ENCODE results near the gene HIGD2A.

The HIGD2A gene

DNA sequence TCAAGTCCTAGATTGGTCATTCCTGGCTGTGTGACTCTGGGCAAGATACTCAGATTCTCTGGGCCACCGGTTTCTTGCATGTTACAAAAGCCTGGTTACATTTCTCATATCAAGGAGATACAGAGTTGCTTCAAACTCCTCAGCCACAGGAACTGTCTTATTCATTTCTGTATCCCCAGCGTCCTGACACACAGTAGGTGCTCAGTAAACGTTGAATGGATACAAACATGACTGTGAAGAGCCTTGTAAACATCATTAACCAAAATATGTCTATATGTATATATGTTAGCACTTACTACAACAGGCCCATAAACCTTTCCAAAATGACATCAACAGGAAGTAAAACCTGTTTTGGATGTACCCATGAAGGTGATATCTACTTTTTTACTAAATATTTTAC is 26.2 kb downstream of the HIGD2A start:
- H3K79me2 ChIP-seq (ENCODE audit: insufficient read depth, low read length): peaks cover 5% of the 10 kb centered on the region; the same call in 1 of the 2 replicates
- H3F3A ChIP-seq (ENCODE audit: insufficient read depth): no peaks in the 10 kb centered on the region
- no peak overlapping the region for H3K27ac ChIP-seq (ENCODE audit: low read depth, low read length)
- H4K20me1 ChIP-seq (ENCODE audit: low read depth, low read length): no peaks in the 10 kb centered on the region
- H3K27me3 ChIP-seq (ENCODE audit: low read length): no peaks in the 10 kb centered on the region
- H3K4me3 ChIP-seq (ENCODE audit: insufficient read depth, low read length, poor library complexity, severe bottlenecking): no peak overlapping the region
- no peak overlapping the region for H3K9ac ChIP-seq (ENCODE audit: low read length)
- TF ChIP-seq, protein P1, sequence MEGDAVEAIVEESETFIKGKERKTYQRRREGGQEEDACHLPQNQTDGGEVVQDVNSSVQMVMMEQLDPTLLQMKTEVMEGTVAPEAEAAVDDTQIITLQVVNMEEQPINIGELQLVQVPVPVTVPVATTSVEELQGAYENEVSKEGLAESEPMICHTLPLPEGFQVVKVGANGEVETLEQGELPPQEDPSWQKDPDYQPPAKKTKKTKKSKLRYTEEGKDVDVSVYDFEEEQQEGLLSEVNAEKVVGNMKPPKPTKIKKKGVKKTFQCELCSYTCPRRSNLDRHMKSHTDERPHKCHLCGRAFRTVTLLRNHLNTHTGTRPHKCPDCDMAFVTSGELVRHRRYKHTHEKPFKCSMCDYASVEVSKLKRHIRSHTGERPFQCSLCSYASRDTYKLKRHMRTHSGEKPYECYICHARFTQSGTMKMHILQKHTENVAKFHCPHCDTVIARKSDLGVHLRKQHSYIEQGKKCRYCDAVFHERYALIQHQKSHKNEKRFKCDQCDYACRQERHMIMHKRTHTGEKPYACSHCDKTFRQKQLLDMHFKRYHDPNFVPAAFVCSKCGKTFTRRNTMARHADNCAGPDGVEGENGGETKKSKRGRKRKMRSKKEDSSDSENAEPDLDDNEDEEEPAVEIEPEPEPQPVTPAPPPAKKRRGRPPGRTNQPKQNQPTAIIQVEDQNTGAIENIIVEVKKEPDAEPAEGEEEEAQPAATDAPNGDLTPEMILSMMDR (IDR thresholded peaks at IDR 0.05; ENCODE audit: insufficient read depth, low read length, poor library complexity, severe bottlenecking): no peak
- no peak for TF ChIP-seq EZH2phosphoT487 (conservative IDR thresholded peaks at IDR 0.05; ENCODE audit: low read length)
- H3K9me3 ChIP-seq (ENCODE audit: insufficient read depth, low read length): no peaks in the 10 kb centered on the region
- no peaks in the 10 kb centered on the region for H3K9me2 ChIP-seq (replicated peaks; ENCODE audit: insufficient read depth, low read length)
- no peak overlapping the region for H2AFZ ChIP-seq (ENCODE audit: low read depth, low read length, severe bottlenecking)
- no peaks in the 10 kb centered on the region for H3K36me3 ChIP-seq (ENCODE audit: low read length)
- H3K4me2 ChIP-seq (ENCODE audit: low read depth, low read length, poor library complexity, severe bottlenecking): peak overlapping the region; percentile 61

DNA sequence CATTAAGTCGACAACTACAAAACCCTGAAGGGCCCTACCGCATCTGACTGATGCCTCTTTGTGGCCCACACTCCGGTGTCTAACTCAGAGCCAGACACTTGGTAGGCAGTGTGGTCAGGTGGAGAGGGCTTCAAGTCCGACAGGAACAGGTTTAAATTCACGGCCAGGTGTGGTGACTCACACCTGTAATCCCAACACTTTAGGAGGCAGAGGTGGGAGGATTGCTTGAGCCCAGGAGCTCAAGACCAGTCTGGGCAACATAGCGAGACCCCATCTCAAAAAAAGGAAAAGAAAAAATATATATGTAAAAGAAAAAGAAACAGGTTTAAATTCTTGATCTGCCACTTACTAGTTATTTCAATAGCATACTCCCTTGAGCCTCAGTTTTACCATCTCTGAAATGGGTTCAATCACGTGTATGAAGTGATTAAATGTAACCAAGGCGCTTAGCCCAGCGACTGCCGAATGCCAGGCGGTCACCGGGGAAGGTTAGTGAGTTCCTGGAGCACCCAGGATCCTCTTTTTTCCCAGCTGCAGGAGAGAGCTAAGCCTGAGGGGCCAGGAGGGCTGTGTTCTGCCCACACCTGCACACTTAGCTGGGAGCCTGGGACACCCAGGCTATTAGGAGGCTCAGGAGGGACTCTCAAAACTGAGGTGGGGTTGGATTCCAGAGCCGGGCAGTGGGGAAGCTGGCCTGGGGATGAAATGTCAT is 26.8 kb downstream of the HIGD2A start:
- no peaks in the 10 kb centered on the region for H3K9me3 ChIP-seq (ENCODE audit: insufficient read depth, low read length)
- no peaks in the 10 kb centered on the region for H4K20me1 ChIP-seq (ENCODE audit: low read depth, low read length)
- peak overlapping the region; percentile 95 for H3K9ac ChIP-seq (ENCODE audit: low read length)
- no peaks in the 10 kb centered on the region for H3K27me3 ChIP-seq (ENCODE audit: low read length)
- no peaks in the 10 kb centered on the region for H3F3A ChIP-seq (ENCODE audit: insufficient read depth)
- TF ChIP-seq, protein P1 (IDR thresholded peaks at IDR 0.05; ENCODE audit: insufficient read depth, low read length, poor library complexity, severe bottlenecking): no peak
- no peak for TF ChIP-seq EZH2phosphoT487 (conservative IDR thresholded peaks at IDR 0.05; ENCODE audit: low read length)
- peak overlapping the region; percentile 99 for H2AFZ ChIP-seq (ENCODE audit: low read depth, low read length, severe bottlenecking)
- no peak overlapping the region for H3K27ac ChIP-seq (ENCODE audit: low read depth, low read length)
- H3K36me3 ChIP-seq (ENCODE audit: low read length): no peaks in the 10 kb centered on the region
- no peaks in the 10 kb centered on the region for H3K9me2 ChIP-seq (replicated peaks; ENCODE audit: insufficient read depth, low read length)
- peaks cover 5% of the 10 kb centered on the region; the same call in 1 of the 2 replicates for H3K79me2 ChIP-seq (ENCODE audit: insufficient read depth, low read length)
- peak overlapping the region; percentile 61 for H3K4me2 ChIP-seq (ENCODE audit: low read depth, low read length, poor library complexity, severe bottlenecking)
- peak overlapping the region; percentile 93 for H3K4me3 ChIP-seq (ENCODE audit: insufficient read depth, low read length, poor library complexity, severe bottlenecking)

DNA sequence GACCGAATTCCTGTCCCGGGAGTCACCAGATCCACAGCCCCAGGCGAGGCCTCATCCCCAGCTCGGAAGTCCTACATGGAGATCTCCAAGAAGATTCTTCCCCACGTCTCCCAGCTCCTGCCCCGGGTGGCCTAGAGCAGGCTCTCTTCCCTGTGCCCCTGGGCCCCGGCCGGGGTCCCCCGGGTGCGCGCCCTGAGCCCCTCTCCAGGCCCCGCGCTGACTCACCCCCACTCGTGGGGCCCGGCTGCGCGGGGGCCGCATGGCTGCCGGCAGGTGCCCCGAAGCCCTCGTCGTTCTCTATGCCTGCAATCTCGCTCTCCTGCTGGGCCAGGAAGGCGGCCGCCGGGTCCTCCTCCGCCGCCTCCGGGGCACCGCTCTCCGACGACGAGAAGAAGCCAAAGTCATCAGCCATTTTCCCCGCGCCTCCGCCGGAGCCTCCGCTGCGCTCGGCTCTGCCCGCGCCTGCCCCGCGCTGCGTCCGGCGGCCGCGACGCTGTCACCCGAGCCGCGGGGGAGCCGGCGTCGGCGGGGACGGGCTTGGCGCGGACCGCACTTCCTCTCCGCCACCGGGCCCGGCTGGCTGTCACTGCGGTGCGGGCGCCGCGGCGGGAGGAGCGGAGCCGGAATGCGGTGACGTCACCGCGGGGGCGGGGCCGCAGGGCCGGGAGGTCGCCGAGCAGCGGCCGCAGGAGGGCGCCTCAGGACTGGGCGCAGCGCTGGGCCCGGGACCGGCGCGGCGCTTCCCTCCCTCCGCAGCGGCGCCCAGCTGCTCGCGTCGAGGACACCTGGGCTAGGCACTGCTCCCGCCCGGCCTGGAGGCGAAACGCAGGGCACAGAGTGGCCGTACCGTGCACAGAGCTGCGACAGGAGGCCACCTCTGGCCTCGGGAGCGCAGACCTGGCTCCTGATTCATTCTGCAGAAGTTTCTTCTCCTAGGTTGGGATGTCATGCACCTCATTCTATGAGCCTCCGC is 27.7 kb downstream of the HIGD2A start, which contains the start of gene CLTB:
Gene CLTB (minus strand): TSS at position 588 of the 973 bp plus-strand sequence. CDS start 176 bp downstream, at position 412.
- no peaks in the 10 kb centered on the region for H3K9me2 ChIP-seq (replicated peaks; ENCODE audit: insufficient read depth, low read length)
- no peak for TF ChIP-seq EZH2phosphoT487 (conservative IDR thresholded peaks at IDR 0.05; ENCODE audit: low read length)
- TF ChIP-seq, protein P1 (IDR thresholded peaks at IDR 0.05; ENCODE audit: insufficient read depth, low read length, poor library complexity, severe bottlenecking): peak; percentile 46
- peak within 1 kb of the TSS; percentile 93 for H3K4me3 ChIP-seq (ENCODE audit: insufficient read depth, low read length, poor library complexity, severe bottlenecking)
- H3K27me3 ChIP-seq (ENCODE audit: low read length): no peaks in the 10 kb centered on the region
- no peaks in the 10 kb centered on the region for H3K9me3 ChIP-seq (ENCODE audit: insufficient read depth, low read length)
- 0 out of 2 replicates have a peak within 1 kb of the TSS, but pooled peaks have one; percentile 21 for H3K27ac ChIP-seq (ENCODE audit: low read depth, low read length)
- peaks cover 5% of the 10 kb centered on the region; the same call in 1 of the 2 replicates for H3K79me2 ChIP-seq (ENCODE audit: insufficient read depth, low read length)
- peak within 1 kb of the TSS; percentile 64 for H3K4me2 ChIP-seq (ENCODE audit: low read depth, low read length, poor library complexity, severe bottlenecking)
- peak within 1 kb of the TSS; percentile 99 for H2AFZ ChIP-seq (ENCODE audit: low read depth, low read length, severe bottlenecking)
- H3K9ac ChIP-seq (ENCODE audit: low read length): peak within 1 kb of the TSS; percentile 95
- H4K20me1 ChIP-seq (ENCODE audit: low read depth, low read length): no peaks in the 10 kb centered on the region
- no peaks in the 10 kb centered on the region for H3F3A ChIP-seq (ENCODE audit: insufficient read depth)
- H3K36me3 ChIP-seq (ENCODE audit: low read length): no peaks in the 10 kb centered on the region

All from SU-DHL-6 (cell line).